Posterior cingulate gyrus (tissue), 11 donors: ENCODE data around the gene TXN2.
"Not testable (repeated sequence)": the region's sequence is repeated elsewhere in the genome, so short reads cannot be mapped to it uniquely, and the experiment has no call there.

Source experiments
- DNase-seq, 10 donors: peaks; one replicate each; pipeline versions ENCODE4 v3.0.0 to v3.0.0-alpha.2; 2020 to 2021; ENCODE audit warnings: mixed read lengths in 3 of 10
- intact Hi-C: fragments of 100-400 bp; cut with DNase I; formaldehyde crosslinking; loops from one replicate; pipeline ENCODE4 v1.15.1; 2023

Gene TXN2

DNA sequence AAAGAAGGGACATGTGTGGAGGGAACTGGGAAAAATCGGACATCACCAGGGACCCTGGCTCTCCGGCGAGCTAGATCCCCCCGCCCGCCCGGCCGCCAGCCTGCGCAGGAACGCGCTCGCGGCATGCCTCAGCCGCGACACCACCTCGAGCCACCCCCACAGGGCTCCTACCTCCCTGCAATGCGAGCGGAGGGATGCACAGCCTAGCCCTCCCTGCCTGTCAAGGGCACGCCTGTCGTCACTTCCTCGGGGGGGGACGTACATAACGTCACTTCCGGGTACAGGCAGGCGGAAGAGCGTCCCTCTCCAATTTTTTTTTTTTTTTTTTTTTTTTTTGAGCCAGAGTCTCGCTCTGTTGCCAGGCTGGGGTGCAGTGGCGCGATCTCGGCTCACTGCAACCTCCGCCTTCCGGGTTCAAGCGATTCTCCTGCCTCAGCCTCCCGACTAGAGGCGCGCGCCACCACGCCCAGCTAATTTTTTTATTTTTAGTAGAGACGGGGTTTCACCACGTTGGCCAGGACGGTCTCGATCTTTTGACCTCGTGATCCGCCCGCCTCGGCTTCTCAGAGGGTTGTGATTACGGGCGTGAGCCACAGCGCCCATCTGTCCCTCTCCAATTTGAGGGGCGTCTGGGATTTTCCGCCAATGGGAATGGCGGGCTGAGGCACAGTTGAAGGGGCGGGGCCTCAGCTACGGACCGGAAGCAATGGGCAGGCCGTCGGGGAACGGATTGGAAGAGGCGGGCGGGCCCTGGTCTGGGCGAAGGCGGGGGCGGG, at the start of gene TXN2:
Gene TXN2 (minus strand): TSS at position 248 of the 776 bp plus-strand sequence. CDS start 803 bp downstream, outside the sequence.
- intact Hi-C loops = loop anchor here (1.0 to 2.0 kb wide), 3 partner anchors 26 to 93 kb away; partner anchors contain the start of genes EIF3D and FOXRED2
- DNase-seq = peak; percentile 93 to 99 (median 94)

- DNase-seq = peak; percentile 93 to 99 (median 96)
- intact Hi-C loops = loop anchor here (2.0 kb wide), 1 partner anchor 48 kb away; the partner anchor contains the start of gene TXN2
These were observed 47.6 kb upstream of the TXN2 start, which contains the start of gene EIF3D for GRCh38 chr22:36528795-36529751. Gene EIF3D (minus strand): TSS chr22:36529166. CDS start chr22:36526121, 3,045 bp downstream.

DNA sequence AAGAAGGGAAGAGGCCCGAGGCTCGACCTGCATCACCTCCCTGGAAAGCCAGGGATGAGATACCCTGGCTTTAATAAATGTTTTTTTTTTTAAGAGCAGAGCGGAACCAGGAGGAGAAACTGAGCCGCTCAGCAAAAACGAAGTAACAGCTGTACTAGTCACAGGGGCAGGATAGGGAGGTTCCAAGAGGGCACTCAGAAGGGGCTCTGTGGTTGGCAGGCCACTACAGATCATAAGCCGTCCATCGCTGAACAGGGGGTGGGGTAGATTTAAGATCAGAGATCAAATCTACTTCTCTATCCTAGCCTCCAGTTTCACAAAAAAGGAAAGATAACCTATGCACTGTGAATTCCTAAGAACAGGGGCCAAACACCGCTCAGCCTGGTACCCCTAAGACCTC, 46.9 kb upstream of the TXN2 start:
- DNase-seq = peak in 1 of 10 donors; percentile 28
- intact Hi-C loops = loop anchor here (2.0 kb wide), 1 partner anchor 48 kb away; the partner anchor contains the start of gene TXN2

DNA sequence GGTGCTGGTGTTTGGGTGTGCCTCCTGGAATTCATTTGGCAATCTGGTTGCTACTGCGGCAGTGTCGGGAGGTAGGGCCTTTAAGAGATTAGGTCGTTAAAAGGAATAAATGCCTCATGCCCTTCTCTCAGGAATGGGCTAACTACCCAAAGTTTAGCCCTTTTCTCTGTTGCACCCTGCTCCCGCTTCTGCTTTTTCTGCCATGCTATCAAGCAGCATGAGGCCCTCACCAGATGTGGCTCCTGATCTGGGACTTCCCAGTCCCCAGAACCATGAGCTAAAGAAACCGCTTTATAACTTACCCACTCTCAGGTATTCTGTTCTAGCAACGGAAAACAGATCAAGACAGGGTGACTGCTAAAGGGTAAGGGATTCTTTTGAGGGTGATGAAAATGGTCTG, 41.2 kb upstream of the TXN2 start:
- intact Hi-C loops = no loop called here
- DNase-seq = peak in 1 of 10 donors; percentile 1

DNA sequence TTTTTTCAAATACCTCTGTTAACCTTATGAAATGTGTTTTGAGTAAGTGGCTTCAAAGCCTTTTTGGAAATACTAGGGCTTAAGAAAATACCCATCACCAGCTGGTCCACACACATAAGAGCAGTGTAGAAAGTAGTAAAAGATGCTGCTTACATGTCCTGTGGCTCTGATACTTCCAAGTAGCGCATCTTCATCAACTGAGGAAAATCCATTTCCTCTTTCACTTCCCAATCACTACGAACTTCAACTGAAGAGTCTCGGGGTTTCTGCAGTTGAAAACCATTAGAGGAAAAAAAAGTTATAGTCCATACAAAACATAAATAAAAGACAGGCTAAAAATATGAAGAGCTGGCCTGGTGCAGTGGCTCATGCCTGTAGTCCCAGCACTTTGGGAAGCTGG, 39.0 kb upstream of the TXN2 start:
- no peak for DNase-seq
- intact Hi-C loops = no loop called here

DNA sequence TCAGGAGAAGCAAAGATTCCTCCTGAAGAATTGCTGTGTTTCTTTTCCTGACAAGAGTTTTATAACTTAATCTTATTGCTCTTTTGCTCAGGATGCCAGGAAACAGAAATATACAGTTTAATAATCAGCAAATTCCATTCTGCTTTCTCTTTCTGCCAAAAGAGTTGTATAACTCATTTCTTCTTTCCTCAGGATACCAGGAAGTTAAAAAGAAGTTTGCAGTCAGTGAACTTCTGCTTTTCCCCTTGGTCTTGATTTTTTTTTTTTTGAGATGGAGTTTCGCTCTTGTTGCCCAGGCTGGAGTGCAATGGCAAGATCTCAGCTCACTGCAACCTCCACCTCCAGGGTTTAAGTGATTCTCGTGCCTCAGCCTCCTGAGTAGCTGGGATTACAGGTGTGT, 38.5 kb upstream of the TXN2 start:
- intact Hi-C loops = not testable (repeated sequence)
- DNase-seq = peak in 1 of 10 donors; percentile 36

- intact Hi-C loops = no loop called here
- DNase-seq = peak in 1 of 10 donors; percentile 9
These were observed 33.3 kb upstream of the TXN2 start for GRCh38 chr22:36514766-36515165.

DNA sequence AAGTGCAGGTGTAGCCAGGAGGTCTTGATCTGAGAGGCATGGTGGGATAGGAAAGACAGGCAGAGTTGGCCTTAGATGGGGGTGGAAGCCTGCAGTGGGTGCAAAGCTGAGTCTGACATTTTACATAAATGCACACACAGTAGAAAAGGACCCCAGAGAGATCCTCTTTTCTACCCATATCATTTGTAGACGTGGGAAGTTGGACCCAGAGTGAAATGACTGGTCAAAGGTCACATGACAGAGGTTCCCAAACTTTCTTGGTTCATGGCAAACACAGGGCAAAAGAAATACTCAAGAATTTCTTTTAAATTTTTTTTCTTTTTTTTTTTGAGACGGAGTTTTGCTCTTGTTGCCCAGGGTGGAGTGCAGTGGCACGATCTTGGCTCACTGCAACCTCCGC, 31.6 kb upstream of the TXN2 start:
- intact Hi-C loops = no loop called here
- no peak for DNase-seq

DNA sequence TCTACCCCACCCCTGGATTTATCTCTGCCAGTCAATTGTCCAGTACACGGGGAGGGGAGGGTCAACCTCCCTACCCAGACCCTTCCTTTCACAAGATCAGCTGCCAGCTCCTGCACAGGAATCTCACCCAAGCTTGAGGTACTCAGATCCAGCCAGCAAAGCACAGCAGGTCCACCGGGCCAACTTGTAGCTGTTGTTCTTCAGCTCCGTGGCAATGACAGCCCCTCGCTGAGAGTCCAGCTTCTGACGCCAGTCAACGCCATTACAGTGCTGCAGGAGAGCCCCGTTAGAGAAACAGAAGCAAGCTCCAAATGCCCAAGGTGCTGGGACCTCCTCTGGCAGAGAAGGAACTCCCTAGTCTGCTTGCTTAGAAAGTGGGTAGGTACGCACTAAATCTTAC, 30.9 kb upstream of the TXN2 start:
- peak in 1 of 10 donors; percentile 57 for DNase-seq
- intact Hi-C loops = no loop called here

DNA sequence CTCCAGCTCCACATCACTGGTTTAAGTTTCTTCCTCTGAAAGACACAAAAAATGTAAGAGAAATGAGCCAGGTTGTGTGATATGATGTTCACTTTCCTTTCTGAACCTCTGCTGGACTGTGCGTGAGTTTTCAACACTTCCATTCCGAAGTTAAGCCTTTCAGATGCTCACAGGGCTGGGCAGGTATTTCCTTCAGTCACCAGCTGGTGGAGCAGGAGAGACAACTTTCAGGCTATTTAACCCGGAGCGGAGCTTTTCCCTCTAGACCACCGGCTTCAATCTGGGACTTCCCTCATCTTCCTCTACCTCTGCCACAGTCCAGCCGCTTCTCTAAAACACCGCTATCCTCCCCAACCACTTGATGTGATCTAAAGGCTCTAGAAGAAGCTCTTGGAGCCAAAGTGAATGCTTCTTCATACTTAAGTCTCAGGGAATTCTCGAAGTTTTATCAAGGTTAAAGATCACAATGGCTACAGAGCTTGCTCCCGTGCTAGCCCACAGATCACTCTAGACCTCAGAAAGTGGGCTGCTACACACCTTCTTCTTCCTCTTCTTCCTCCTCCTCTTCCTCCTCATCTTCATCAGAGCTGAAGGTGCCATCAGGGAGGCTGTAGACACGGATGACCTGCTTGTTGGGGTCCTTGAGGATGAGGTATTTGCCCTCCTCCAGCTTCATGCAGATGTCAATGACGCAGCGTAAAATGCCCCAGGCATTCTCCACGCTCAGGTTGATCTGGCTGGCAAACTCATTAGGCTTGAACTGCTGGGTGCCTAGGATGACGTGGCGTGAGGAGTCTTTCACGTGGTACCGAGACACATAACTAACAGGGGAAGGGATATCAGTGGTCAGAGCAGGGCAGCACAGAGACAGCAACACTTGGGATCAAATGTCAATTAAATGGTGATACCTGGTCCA, 29.8 kb upstream of the TXN2 start:
- intact Hi-C loops = no loop called here
- DNase-seq = peak in 6 of 10 donors; percentile 31 to 86 (median 40)

DNA sequence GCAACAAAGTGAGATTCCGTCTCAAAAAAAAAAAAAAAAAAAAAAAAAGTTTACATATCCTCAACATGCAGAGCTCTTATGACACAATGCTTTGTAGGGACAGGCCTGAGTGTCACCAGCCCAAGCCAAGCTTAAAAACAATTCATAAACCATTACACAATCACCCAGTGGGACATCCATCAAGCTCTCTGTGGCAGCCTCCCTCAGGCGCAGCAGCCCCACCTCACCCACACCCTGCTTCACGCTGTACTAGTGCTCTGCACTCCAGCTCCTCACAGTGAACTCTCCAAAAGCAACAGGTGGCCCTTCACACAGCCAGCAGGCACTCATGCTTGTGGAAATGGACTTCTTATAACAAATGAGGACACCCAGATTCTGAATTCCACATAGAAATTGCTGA, 28.9 kb upstream of the TXN2 start:
- DNase-seq = peak in 2 of 10 donors; percentile 4 to 46
- intact Hi-C loops = no loop called here

GRCh38 chr22:36507518-36508010, 26.1 kb upstream of the TXN2 start:
- intact Hi-C loops = loop anchor here (1.0 kb wide), 1 partner anchor 26 kb away; the partner anchor contains the start of gene TXN2
- DNase-seq = peak in 2 of 10 donors; percentile 21 to 29

- intact Hi-C loops = loop anchor here (1.0 kb wide), 1 partner anchor 26 kb away; the partner anchor contains the start of gene TXN2
- peak; percentile 79 to 98 (median 86) for DNase-seq
These were observed 25.4 kb upstream of the TXN2 start, which contains the start of gene FOXRED2 for GRCh38 chr22:36506637-36507517. Gene FOXRED2 (minus strand): TSS chr22:36507040. CDS start chr22:36506422, 618 bp downstream.

GRCh38 chr22:36505998-36506635, 24.7 kb upstream of the TXN2 start:
- DNase-seq = peak in 1 of 10 donors; percentile 90
- intact Hi-C loops = no loop called here

GRCh38 chr22:36497910-36498665, 16.6 kb upstream of the TXN2 start:
- intact Hi-C loops = no loop called here
- DNase-seq = peak in 2 of 10 donors; percentile 64 to 81

- intact Hi-C loops = no loop called here
- DNase-seq = peak in 2 of 10 donors; percentile 27 to 87
These were observed 12.3 kb upstream of the TXN2 start for GRCh38 chr22:36493690-36494110.

- intact Hi-C loops = no loop called here
- no peak for DNase-seq
These were observed 10.7 kb upstream of the TXN2 start for GRCh38 chr22:36492109-36492508.
